ENCODE results near the gene INPP5D. TPM values are rescaled to one million over a fixed set of nuclear protein-coding genes. Genes with fewer than 3 reads are reported as not detected.

Gene INPP5D
- total and polyA plus RNA-seq, 2 donors (not counting 3 experiments of a cell fraction or from before 2014, with no cell fraction given), result 13.9 to 46.6 TPM

- POLR2A ChIA-PET, result interaction anchor here (0.6 to 0.7 kb wide), 2 partner anchors 12 to 246 kb away, joined by 3 read pairs; no protein-coding TSS in a partner anchor
- Histone ChIP-seq H3K4me3 (replicated peaks in 1 of 3; ENCODE audit: insufficient read depth in 1 of 3, low read depth in 1 of 3, low read length in 3 of 3) (no peak overlapping the region), H3K4me2 (ENCODE audit: insufficient read depth, low read length) (peak overlapping the region; percentile 62), H2AFZ (ENCODE audit: low read depth, low read length) (no peak overlapping the region), H3K27ac (ENCODE audit: insufficient read depth, low read depth, low read length) (peak overlapping the region; percentile 94), H3K4me1 (ENCODE audit: control insufficient read depth, extremely low read depth, insufficient read depth, low read length) (peaks cover 40% of the 10 kb centered on the region), H3K36me3 (ENCODE audit: control insufficient read depth in 2 of 2, extremely low read depth in 1 of 2, insufficient read depth in 2 of 2, low read length in 2 of 2) (peaks cover 0 to 20% of the 10 kb centered on the region in 2 experiments), H3K9me3 (replicated peaks; ENCODE audit: control insufficient read depth, insufficient read depth, low read length) (no peaks in the 10 kb centered on the region), H4K20me1 (replicated peaks; ENCODE audit: control insufficient read depth, extremely low read depth, insufficient read depth, low read length) (no peaks in the 10 kb centered on the region), H3K79me2 (ENCODE audit: control insufficient read depth, insufficient read depth, low read length) (no peaks in the 10 kb centered on the region), H3K9me1 (replicated peaks; ENCODE audit: control insufficient read depth, extremely low read depth, insufficient read depth, low read length) (no peaks in the 10 kb centered on the region), H3K9ac (replicated peaks; ENCODE audit: extremely low read depth, insufficient read depth, low read length) (peak overlapping the region; percentile 68), H3K27me3 (ENCODE audit: control insufficient read depth in 2 of 2, insufficient read depth in 2 of 2, low read length in 2 of 2) (no peaks in the 10 kb centered on the region)
- dilution Hi-C loops (cut with MboI; ENCODE audit: extremely low pct_ligation_motif_present, low sequenced_read_pairs), result no loop called here
- intact Hi-C loops (cut with micrococcal nuclease), result loop anchor here (10.0 kb wide), 1 partner anchor 330 kb away; no protein-coding TSS in a partner anchor
- DNase-seq (ENCODE audit: low read depth, low spot score), result peak; percentile 44
- no peak for TF ChIP-seq MYC (IDR thresholded peaks at IDR 0.05; ENCODE audit: low read depth, low read length)
- TF ChIP-seq FOS (IDR thresholded peaks at IDR 0.05; ENCODE audit: borderline replicate concordance, insufficient read depth, low read length), result no peak
- TF ChIP-seq JUN (IDR thresholded peaks at IDR 0.05; ENCODE audit: borderline replicate concordance, insufficient read depth, insufficient read length, low read depth), result peak; percentile 19
- no peak for TF ChIP-seq MAX (IDR thresholded peaks at IDR 0.05; ENCODE audit: insufficient read depth, insufficient read length)
- no peak for TF ChIP-seq GATA2 (IDR thresholded peaks at IDR 0.05; ENCODE audit: insufficient read depth, insufficient read length, low read depth, low read length)
- no peak for TF ChIP-seq CTCF (IDR thresholded peaks at IDR 0.05; ENCODE audit: extremely low read depth in 1 of 2, insufficient read depth in 1 of 2, low read depth in 1 of 2, low read length in 2 of 2)
- FAIRE-seq, result peak; percentile 68
- CTCF ChIA-PET, result interaction anchor here (0.9 to 4.6 kb wide), 6 partner anchors 13 to 34 kb away, joined by 3 to 30 read pairs (median 4); partner anchors contain the start of gene INPP5D
- BruUV-seq (replicated peaks), result TSS peak; percentile 47
Measured at GRCh38 chr2:233085037-233085838, 25.1 kb downstream of the INPP5D start.

All from endothelial cell of umbilical vein (primary cell).